ENCODE results near the gene ABHD8. TPM values are rescaled to one million over a fixed set of nuclear protein-coding genes. Genes with fewer than 3 reads are reported as not detected.

The ABHD8 gene
- total RNA-seq, 1 donor from 2014 or later = 4.6 TPM

GRCh38 chr19:17256130-17256529, 47.1 kb downstream of the ABHD8 start:
- no peaks in the 10 kb centered on the region for H3K79me2 ChIP-seq (ENCODE audit: low read depth)
- H3K36me3 Mint-ChIP-seq = no peaks in the 10 kb centered on the region
- H3K36me3 ChIP-seq = no peaks in the 10 kb centered on the region
- no peak for DNase-seq (ENCODE audit: low spot score)
- H2AFZ ChIP-seq (replicated peaks) = no peak overlapping the region
- no peak overlapping the region for H3K27ac ChIP-seq
- H3K9me3 Mint-ChIP-seq = no peaks in the 10 kb centered on the region
- H3K27ac Mint-ChIP-seq = no peak overlapping the region
- no peaks in the 10 kb centered on the region for H3K9me3 ChIP-seq (ENCODE audit: low read depth)
- H3K4me1 Mint-ChIP-seq = peaks cover 9% of the 10 kb centered on the region
- H3K27me3 Mint-ChIP-seq (ENCODE audit: insufficient read depth, low read depth) = peaks cover 9% of the 10 kb centered on the region
- H3K4me3 Mint-ChIP-seq = no peak overlapping the region
- H4K20me1 ChIP-seq (ENCODE audit: low read depth) = no peaks in the 10 kb centered on the region
- no peaks in the 10 kb centered on the region for H3K4me1 ChIP-seq
- H3K4me2 ChIP-seq = no peak overlapping the region
- H3F3A ChIP-seq (ENCODE audit: low read depth) = no peaks in the 10 kb centered on the region
- no peak for TF ChIP-seq EZH2phosphoT487 (IDR thresholded peaks at IDR 0.05)
- TF ChIP-seq CTCF (IDR thresholded peaks at IDR 0.05) = no peak
- TF ChIP-seq EZH2 (IDR thresholded peaks at IDR 0.05) = no peak
- H3K9ac ChIP-seq = no peak overlapping the region
- H3K27me3 ChIP-seq = no peaks in the 10 kb centered on the region
- H3K4me3 ChIP-seq = no peak overlapping the region

- Histone ChIP-seq H3K9me3 (ENCODE audit: low read depth) (no peaks in the 10 kb centered on the region), H2AFZ (replicated peaks) (no peak overlapping the region), H3K27ac (no peak overlapping the region), H3K4me2 (no peak overlapping the region), H3K36me3 (no peaks in the 10 kb centered on the region), H3F3A (ENCODE audit: low read depth) (no peaks in the 10 kb centered on the region), H3K4me3 (no peak overlapping the region), H3K27me3 (no peaks in the 10 kb centered on the region), H3K9ac (no peak overlapping the region), H3K4me1 (no peaks in the 10 kb centered on the region), H3K79me2 (ENCODE audit: low read depth) (no peaks in the 10 kb centered on the region), H4K20me1 (ENCODE audit: low read depth) (no peaks in the 10 kb centered on the region)
- DNase-seq (ENCODE audit: low spot score) = no peak
- H3K4me3 Mint-ChIP-seq = no peak overlapping the region
- peaks cover 8% of the 10 kb centered on the region for H3K27me3 Mint-ChIP-seq (ENCODE audit: insufficient read depth, low read depth)
- H3K4me1 Mint-ChIP-seq = peaks cover 3% of the 10 kb centered on the region
- no peaks in the 10 kb centered on the region for H3K9me3 Mint-ChIP-seq
- H3K36me3 Mint-ChIP-seq = no peaks in the 10 kb centered on the region
- no peak for TF ChIP-seq EZH2 (IDR thresholded peaks at IDR 0.05)
- no peak for TF ChIP-seq CTCF (IDR thresholded peaks at IDR 0.05)
- TF ChIP-seq EZH2phosphoT487 (IDR thresholded peaks at IDR 0.05) = no peak
- no peak overlapping the region for H3K27ac Mint-ChIP-seq
Measured at GRCh38 chr19:17255150-17255621, 48.0 kb downstream of the ABHD8 start.

GRCh38 chr19:17254636-17255035, 48.6 kb downstream of the ABHD8 start:
- Histone ChIP-seq H3K4me3 (no peak overlapping the region), H3F3A (ENCODE audit: low read depth) (no peaks in the 10 kb centered on the region), H3K4me1 (no peaks in the 10 kb centered on the region), H3K79me2 (ENCODE audit: low read depth) (no peaks in the 10 kb centered on the region), H3K36me3 (no peaks in the 10 kb centered on the region), H4K20me1 (ENCODE audit: low read depth) (no peaks in the 10 kb centered on the region), H3K9ac (no peak overlapping the region), H3K27me3 (no peaks in the 10 kb centered on the region), H3K9me3 (ENCODE audit: low read depth) (no peaks in the 10 kb centered on the region), H3K4me2 (no peak overlapping the region), H2AFZ (replicated peaks) (no peak overlapping the region), H3K27ac (no peak overlapping the region)
- no peak for DNase-seq (ENCODE audit: low spot score)
- no peak overlapping the region for H3K27ac Mint-ChIP-seq
- H3K27me3 Mint-ChIP-seq (ENCODE audit: insufficient read depth, low read depth) = peaks cover 10% of the 10 kb centered on the region
- peaks cover 7% of the 10 kb centered on the region for H3K4me1 Mint-ChIP-seq
- TF ChIP-seq CTCF (IDR thresholded peaks at IDR 0.05) = no peak
- no peak for TF ChIP-seq EZH2phosphoT487 (IDR thresholded peaks at IDR 0.05)
- no peak for TF ChIP-seq EZH2 (IDR thresholded peaks at IDR 0.05)
- H3K36me3 Mint-ChIP-seq = no peaks in the 10 kb centered on the region
- no peak overlapping the region for H3K4me3 Mint-ChIP-seq
- H3K9me3 Mint-ChIP-seq = no peaks in the 10 kb centered on the region
